HepG2 (cell line): ENCODE results near the gene RAMAC. TPM values are rescaled to one million over a fixed set of nuclear protein-coding genes. Genes with fewer than 3 reads are reported as not detected.

Experiments used
- AHDC1 ChIP-seq: sonication (generic); formaldehyde crosslinking; IDR thresholded peaks from 2 replicates; pipeline ENCODE4 v1.5.1; 2020; ENCODE audit warnings: mild to moderate bottlenecking, missing genetic modification reagents, borderline replicate concordance
- ARNTL ChIP-seq: sonication (generic); formaldehyde crosslinking; IDR thresholded peaks from 2 replicates; pipeline ENCODE4 v1.4.0; 2020; ENCODE audit warnings: mild to moderate bottlenecking, missing genetic modification reagents
- CHCHD3 ChIP-seq: sonication (generic); formaldehyde crosslinking; IDR thresholded peaks from 2 replicates; pipeline ENCODE4 v1.8.0; 2022; ENCODE audit warnings: mild to moderate bottlenecking, missing genetic modification reagents, moderate library complexity
- GMEB1 ChIP-seq: sonication (generic); formaldehyde crosslinking; IDR thresholded peaks from 2 replicates; pipeline ENCODE4 v1.5.1; 2020; ENCODE audit warnings: missing genetic modification reagents, mild to moderate bottlenecking, borderline replicate concordance
- GTF2F1 ChIP-seq: fragments of 150-350 bp; IDR thresholded peaks from 2 replicates; pipeline ENCODE4 v1.6.1; 2014; ENCODE audit warnings: low read length
- KAT2B ChIP-seq: fragments of 150-350 bp; IDR thresholded peaks from 2 replicates; pipeline ENCODE4 v1.6.1; 2014; ENCODE audit warnings: low read depth, low read length, borderline replicate concordance
- MIER3 ChIP-seq: IDR thresholded peaks from 2 replicates; pipeline ENCODE4 v1.6.1; 2016; ENCODE audit warnings: missing compliant biosample characterization, borderline replicate concordance
- ONECUT2 ChIP-seq: sonication (generic); formaldehyde crosslinking; IDR thresholded peaks from 2 replicates; pipeline ENCODE4 v1.4.0; 2020; ENCODE audit warnings: missing genetic modification reagents
- SNAPC5 ChIP-seq: sonication (generic); formaldehyde crosslinking; IDR thresholded peaks from 2 replicates; pipeline ENCODE4 v1.8.1; 2023; ENCODE audit warnings: mild to moderate bottlenecking, missing genetic modification reagents, borderline replicate concordance
- ZFP1 ChIP-seq: IDR thresholded peaks from 2 replicates; pipeline ENCODE4 v1.6.1; 2016
- ZNF101 ChIP-seq: sonication (generic); formaldehyde crosslinking; IDR thresholded peaks from 2 replicates; pipeline ENCODE4 v1.4.0; 2020; ENCODE audit warnings: mild to moderate bottlenecking, low read depth, missing genetic modification reagents, borderline replicate concordance
- ZNF251 ChIP-seq: sonication (generic); formaldehyde crosslinking; IDR thresholded peaks from 2 replicates; pipeline ENCODE4 v1.9.0; 2021; ENCODE audit warnings: mild to moderate bottlenecking, missing genetic modification reagents
- ZNF367 ChIP-seq: sonication (generic); formaldehyde crosslinking; IDR thresholded peaks from 2 replicates; pipeline ENCODE4 v1.4.0; 2020; ENCODE audit warnings: missing genetic modification reagents, borderline replicate concordance
- ZNF891 ChIP-seq: sonication (generic); formaldehyde crosslinking; IDR thresholded peaks from 2 replicates; pipeline ENCODE4 v1.5.0; 2020; ENCODE audit warnings: mild to moderate bottlenecking, missing genetic modification reagents
- polyA plus RNA-seq, 8 experiments: library from polyadenylated mRNA; depleted of rRNA in 3 of 8; stranded (reverse) in 7 of 8; unstranded in 1 of 8; fragments of >200 nt; fragmentation: Illumina TruSeq in 4 of 8; extraction: Trizol in 4 of 8; gene quantifications; 2 replicates each; pipeline versions ENCODE4 v1.2.1 to v1.2.3, GENCODE V29; 2011 to 2016; ENCODE audit warnings: low read depth in 4 of 8, missing spikeins in 1 of 8, mixed read lengths in 1 of 8; ENCODE audit not compliant: insufficient read depth in 1 of 8
- total RNA-seq, 5 experiments: library from RNA; depleted of rRNA; stranded (reverse); fragments of >200 nt; fragmentation: Illumina TruSeq; extraction: Trizol; gene quantifications; 2 replicates each; pipeline ENCODE4 v1.2.3, GENCODE V29; 2016; ENCODE audit warnings: low read depth in 1 of 5
- TF ChIP-seq, protein P1 (sequence below), 2 experiments: IDR thresholded peaks; 2 replicates each; pipeline ENCODE4 v1.6.1; 2011 to 2012; ENCODE audit warnings: low read length in 2 of 2, borderline replicate concordance in 1 of 2, low read depth in 1 of 2, mild to moderate bottlenecking in 1 of 2, moderate library complexity in 1 of 2
- TF ChIP-seq, protein P2 (sequence below): sonication (generic); formaldehyde crosslinking; IDR thresholded peaks from 2 replicates; pipeline ENCODE4 v1.4.0; 2020; ENCODE audit warnings: missing genetic modification reagents, mild to moderate bottlenecking, borderline replicate concordance

Gene RAMAC
- total and polyA plus RNA-seq, 2 of the 13 experiments (the other 11 are each of a cell fraction or from before 2014, with no cell fraction given): 22.2 to 45.9 TPM

GRCh38 chr15:82985688-82986441 lies at the start of gene RAMAC (continued):
- TF ChIP-seq AHDC1 (CRISPR knock-in tag) (no peak), KAT2B (no peak), ZFP1 (CRISPR knock-in tag) (no peak), ARNTL (no peak), ZNF891 (CRISPR knock-in tag) (peak; percentile 96), CHCHD3 (no peak), GMEB1 (CRISPR knock-in tag) (no peak), SNAPC5 (CRISPR knock-in tag) (0 out of 2 replicates have a peak, but pooled peaks have one; percentile 27), GTF2F1 (no peak), ZNF251 (CRISPR knock-in tag) (no peak), ONECUT2 (CRISPR knock-in tag) (peak; percentile 38; the same call in 1 of the 2 replicates), ZNF101 (CRISPR knock-in tag) (no peak), ZNF367 (peak; percentile 76; the same call in 1 of the 2 replicates), MIER3 (CRISPR knock-in tag) (no peak; the same call in 1 of the 2 replicates)
- TF ChIP-seq, protein P1, sequence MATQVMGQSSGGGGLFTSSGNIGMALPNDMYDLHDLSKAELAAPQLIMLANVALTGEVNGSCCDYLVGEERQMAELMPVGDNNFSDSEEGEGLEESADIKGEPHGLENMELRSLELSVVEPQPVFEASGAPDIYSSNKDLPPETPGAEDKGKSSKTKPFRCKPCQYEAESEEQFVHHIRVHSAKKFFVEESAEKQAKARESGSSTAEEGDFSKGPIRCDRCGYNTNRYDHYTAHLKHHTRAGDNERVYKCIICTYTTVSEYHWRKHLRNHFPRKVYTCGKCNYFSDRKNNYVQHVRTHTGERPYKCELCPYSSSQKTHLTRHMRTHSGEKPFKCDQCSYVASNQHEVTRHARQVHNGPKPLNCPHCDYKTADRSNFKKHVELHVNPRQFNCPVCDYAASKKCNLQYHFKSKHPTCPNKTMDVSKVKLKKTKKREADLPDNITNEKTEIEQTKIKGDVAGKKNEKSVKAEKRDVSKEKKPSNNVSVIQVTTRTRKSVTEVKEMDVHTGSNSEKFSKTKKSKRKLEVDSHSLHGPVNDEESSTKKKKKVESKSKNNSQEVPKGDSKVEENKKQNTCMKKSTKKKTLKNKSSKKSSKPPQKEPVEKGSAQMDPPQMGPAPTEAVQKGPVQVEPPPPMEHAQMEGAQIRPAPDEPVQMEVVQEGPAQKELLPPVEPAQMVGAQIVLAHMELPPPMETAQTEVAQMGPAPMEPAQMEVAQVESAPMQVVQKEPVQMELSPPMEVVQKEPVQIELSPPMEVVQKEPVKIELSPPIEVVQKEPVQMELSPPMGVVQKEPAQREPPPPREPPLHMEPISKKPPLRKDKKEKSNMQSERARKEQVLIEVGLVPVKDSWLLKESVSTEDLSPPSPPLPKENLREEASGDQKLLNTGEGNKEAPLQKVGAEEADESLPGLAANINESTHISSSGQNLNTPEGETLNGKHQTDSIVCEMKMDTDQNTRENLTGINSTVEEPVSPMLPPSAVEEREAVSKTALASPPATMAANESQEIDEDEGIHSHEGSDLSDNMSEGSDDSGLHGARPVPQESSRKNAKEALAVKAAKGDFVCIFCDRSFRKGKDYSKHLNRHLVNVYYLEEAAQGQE (IDR thresholded peaks at IDR 0.05; ENCODE audit: borderline replicate concordance in 1 of 2, low read depth in 1 of 2, low read length in 2 of 2): no peak
- TF ChIP-seq, protein P2, sequence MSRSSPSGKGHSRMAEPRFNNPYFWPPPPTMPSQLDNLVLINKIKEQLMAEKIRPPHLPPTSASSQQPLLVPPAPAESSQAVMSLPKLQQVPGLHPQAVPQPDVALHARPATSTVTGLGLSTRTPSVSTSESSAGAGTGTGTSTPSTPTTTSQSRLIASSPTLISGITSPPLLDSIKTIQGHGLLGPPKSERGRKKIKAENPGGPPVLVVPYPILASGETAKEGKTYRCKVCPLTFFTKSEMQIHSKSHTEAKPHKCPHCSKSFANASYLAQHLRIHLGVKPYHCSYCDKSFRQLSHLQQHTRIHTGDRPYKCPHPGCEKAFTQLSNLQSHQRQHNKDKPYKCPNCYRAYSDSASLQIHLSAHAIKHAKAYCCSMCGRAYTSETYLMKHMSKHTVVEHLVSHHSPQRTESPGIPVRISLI (CRISPR knock-in tag): no peak
